RWPE2 (cell line): Measurements from ENCODE around the gene LPCAT1.

Experiments used
- ATAC-seq: fragments of 200-7000 bp; cut with Tn5 transposase; 3 replicates; pipeline ENCODE4 v1.9.1; 2021; ENCODE audit warnings: low read depth
- DNase-seq: peaks from one replicate; pipeline ENCODE4 v3.0.0-alpha.2; 2020; ENCODE audit warnings: low spot score
- H3K27ac ChIP-seq: fragments of 450-650 bp; 2 replicates; pipeline ENCODE4 v1.5.1; 2017; ENCODE audit warnings: mild to moderate bottlenecking; ENCODE audit not compliant: poor library complexity, severe bottlenecking
- H3K27me3 ChIP-seq: fragments of 250-450 bp; sonication (Bioruptor Pico); 2 replicates; pipeline ENCODE4 v1.5.1; 2021; ENCODE audit warnings: mild to moderate bottlenecking, moderate library complexity; ENCODE audit not compliant: insufficient read depth, poor library complexity, severe bottlenecking
- H3K36me3 ChIP-seq: fragments of 250-450 bp; sonication (Bioruptor Pico); 2 replicates; pipeline ENCODE4 v1.5.1; 2020; ENCODE audit warnings: low read depth, mild to moderate bottlenecking, moderate library complexity
- H3K4me1 ChIP-seq: fragments of 250-450 bp; sonication (Bioruptor Pico); 2 replicates; pipeline ENCODE4 v1.5.1; 2021; ENCODE audit warnings: mild to moderate bottlenecking, moderate library complexity; ENCODE audit not compliant: insufficient read depth, poor library complexity, severe bottlenecking
- H3K4me3 ChIP-seq: fragments of 250-450 bp; sonication (Bioruptor Pico); 2 replicates; pipeline ENCODE4 v1.5.1; 2021; ENCODE audit warnings: mild to moderate bottlenecking, moderate library complexity; ENCODE audit not compliant: severe bottlenecking
- H3K9me3 ChIP-seq: fragments of 250-450 bp; sonication (Bioruptor Pico); 2 replicates; pipeline ENCODE4 v1.5.1; 2021; ENCODE audit warnings: mild to moderate bottlenecking, moderate library complexity; ENCODE audit not compliant: severe bottlenecking
- TF ChIP-seq, protein P1 (sequence below): fragments of 450-650 bp; IDR thresholded peaks from one replicate; pipeline ENCODE4 v1.5.1; 2017; ENCODE audit warnings: mild to moderate bottlenecking, moderate library complexity; ENCODE audit not compliant: poor library complexity, severe bottlenecking

LPCAT1 gene

DNA sequence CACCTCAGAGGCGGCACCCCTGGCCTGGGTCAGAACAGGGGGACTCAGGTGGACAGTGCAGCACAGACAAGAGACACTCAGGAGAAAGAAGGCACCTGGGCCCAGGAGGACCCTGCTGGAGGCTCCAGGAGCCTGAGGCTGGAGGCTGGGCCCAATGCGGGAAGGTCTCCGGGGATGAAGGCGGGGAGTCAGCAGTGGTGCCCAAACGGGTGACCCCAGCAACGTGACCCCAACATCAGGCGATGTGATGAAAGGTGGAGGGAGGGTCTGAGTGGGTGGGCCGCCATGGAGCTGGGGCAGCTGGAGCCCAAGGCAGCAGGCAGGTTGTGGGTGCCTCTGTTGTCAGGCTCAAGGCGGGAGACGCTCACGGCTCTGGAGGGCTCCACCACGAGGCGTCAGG is 37.5 kb downstream of the LPCAT1 start:
- TF ChIP-seq, protein P1, sequence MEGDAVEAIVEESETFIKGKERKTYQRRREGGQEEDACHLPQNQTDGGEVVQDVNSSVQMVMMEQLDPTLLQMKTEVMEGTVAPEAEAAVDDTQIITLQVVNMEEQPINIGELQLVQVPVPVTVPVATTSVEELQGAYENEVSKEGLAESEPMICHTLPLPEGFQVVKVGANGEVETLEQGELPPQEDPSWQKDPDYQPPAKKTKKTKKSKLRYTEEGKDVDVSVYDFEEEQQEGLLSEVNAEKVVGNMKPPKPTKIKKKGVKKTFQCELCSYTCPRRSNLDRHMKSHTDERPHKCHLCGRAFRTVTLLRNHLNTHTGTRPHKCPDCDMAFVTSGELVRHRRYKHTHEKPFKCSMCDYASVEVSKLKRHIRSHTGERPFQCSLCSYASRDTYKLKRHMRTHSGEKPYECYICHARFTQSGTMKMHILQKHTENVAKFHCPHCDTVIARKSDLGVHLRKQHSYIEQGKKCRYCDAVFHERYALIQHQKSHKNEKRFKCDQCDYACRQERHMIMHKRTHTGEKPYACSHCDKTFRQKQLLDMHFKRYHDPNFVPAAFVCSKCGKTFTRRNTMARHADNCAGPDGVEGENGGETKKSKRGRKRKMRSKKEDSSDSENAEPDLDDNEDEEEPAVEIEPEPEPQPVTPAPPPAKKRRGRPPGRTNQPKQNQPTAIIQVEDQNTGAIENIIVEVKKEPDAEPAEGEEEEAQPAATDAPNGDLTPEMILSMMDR, result no peak
- Histone ChIP-seq H3K9me3 (no peaks in the 10 kb centered on the region), H3K4me1 (no peaks in the 10 kb centered on the region), H3K36me3 (peaks cover 86% of the 10 kb centered on the region), H3K27ac (no peak overlapping the region), H3K4me3 (no peak overlapping the region), H3K27me3 (no peaks in the 10 kb centered on the region)
- DNase-seq (no peak), ATAC-seq (no peak)

DNA sequence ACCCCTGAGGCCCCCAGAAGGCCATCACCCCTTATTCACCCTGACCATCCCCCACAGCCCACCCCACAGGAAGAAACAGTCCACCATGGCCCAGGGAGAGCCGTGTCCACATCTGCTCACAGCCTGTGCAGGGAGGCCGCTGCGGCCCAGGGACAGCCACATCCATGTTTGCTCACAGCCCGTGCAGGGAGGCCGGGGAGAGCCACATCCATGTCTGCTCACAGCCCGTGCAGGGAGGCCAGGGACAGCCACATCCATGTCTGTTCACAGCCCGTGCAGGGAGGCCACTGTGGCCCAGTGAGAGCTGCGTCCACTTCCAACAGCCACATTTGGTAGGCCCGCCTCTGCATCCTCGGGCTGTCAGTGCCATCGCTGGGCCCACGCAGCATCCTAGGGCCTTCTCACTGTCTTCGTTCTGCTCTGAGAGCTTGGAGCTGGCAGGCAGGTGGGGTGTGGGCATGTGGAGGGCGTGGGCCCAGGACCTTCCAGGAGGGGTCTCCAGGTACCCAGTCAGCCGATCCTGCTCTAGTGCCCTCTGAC is 38.1 kb downstream of the LPCAT1 start:
- TF ChIP-seq, protein P1, result no peak
- Histone ChIP-seq H3K27me3 (no peaks in the 10 kb centered on the region), H3K4me3 (no peak overlapping the region), H3K36me3 (peaks cover 80% of the 10 kb centered on the region), H3K9me3 (no peaks in the 10 kb centered on the region), H3K4me1 (no peaks in the 10 kb centered on the region), H3K27ac (no peak overlapping the region)
- no peak for ATAC-seq
- no peak for DNase-seq

DNA sequence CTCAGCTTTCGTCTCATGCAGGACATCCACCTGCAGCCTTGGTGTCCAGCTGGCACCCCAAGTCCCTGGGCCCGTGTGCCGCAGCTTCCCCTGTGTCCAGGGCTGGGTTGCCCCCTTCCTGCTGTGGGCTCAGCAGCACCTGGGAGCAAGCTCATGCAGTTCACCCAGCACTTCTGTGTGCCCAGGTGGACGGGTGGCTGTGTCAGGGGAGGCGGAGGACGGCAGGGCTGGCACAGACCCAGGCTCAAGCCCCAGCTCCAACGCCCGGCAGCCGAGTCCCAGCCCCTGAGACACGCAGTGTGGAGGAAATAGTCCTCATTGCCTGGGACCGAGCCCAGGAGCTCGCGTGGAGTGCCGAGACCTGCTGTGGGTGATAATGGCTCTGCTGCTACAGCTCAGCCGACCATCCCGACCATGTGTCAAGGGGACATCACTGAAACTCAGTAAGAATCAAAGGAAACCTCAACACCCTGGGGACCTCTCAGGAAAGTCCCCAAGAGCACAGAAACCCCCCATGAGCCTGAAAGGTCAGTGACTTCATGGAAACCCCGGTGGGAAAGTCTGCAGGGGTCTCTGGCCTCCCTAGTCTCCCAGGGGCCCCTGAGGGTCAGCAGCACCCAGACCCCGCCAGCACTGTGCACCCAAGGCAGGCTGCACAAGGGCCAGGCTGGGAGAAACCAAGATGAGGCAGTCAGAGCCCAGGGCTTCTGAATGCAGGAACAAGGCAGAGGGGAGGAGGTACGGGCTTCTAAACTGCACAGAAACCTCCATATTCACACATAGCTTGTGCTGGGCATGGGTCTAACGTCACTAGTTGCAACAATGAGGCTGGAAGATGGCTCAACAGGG is 38.8 kb downstream of the LPCAT1 start:
- ATAC-seq, result no peak
- no peaks in the 10 kb centered on the region for H3K9me3 ChIP-seq
- TF ChIP-seq, protein P1, result no peak
- H3K27me3 ChIP-seq, result no peaks in the 10 kb centered on the region
- H3K4me1 ChIP-seq, result no peaks in the 10 kb centered on the region
- H3K36me3 ChIP-seq, result peaks cover 74% of the 10 kb centered on the region
- H3K27ac ChIP-seq, result no peak overlapping the region
- no peak for DNase-seq
- H3K4me3 ChIP-seq, result no peak overlapping the region

DNA sequence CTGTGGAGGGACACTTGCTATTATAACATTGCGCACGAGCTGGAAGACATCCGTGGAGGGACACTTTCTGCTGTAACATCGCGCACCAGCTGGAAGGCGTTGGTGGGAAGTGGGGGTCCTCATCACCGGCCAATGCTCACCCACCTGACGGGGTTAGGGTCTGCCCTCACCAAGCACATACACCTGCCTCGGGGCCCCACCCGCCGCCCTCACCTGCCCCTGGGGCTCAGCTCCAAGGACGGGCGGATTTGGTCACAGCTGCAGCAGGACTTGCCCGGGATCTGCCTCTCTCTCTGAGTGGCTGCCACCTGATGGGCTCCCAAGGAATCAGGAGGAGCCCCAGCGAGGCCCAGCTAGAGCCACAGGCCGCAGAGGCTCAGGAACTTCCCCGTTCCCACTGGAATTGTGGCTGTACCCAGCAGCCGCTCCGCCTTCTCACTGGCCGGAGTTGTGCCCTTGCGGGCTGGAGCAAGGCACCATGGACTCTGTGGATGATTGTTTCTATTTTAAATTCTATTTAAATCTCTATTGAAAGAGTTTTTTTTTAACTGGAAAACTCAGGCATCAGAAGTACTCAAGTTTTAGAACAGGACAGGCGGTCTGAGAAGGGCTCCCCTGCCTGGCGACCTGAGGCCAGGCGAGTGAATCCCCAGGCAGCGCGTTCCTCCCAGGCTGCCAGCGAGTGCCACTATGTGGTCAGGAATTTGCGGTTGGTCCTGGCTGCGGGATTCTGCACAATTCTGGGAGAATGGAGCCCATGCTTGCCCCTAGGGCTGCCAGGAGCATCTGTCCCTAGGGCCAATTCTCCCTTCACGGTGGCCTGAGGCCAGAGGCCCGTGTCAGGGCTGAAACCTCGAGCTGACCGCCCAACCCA is 39.7 kb downstream of the LPCAT1 start:
- DNase-seq (no peak), ATAC-seq (no peak)
- peaks cover 74% of the 10 kb centered on the region for H3K36me3 ChIP-seq
- no peak overlapping the region for H3K27ac ChIP-seq
- no peaks in the 10 kb centered on the region for H3K27me3 ChIP-seq
- no peak overlapping the region for H3K4me3 ChIP-seq
- TF ChIP-seq, protein P1, result no peak
- H3K4me1 ChIP-seq, result no peaks in the 10 kb centered on the region
- no peaks in the 10 kb centered on the region for H3K9me3 ChIP-seq
